ENCODE results near the gene PRMT2.
"Not testable (repeated sequence)": the region's sequence is repeated elsewhere in the genome, so short reads cannot be mapped to it uniquely, and the experiment has no call there.

PRMT2 gene

DNA sequence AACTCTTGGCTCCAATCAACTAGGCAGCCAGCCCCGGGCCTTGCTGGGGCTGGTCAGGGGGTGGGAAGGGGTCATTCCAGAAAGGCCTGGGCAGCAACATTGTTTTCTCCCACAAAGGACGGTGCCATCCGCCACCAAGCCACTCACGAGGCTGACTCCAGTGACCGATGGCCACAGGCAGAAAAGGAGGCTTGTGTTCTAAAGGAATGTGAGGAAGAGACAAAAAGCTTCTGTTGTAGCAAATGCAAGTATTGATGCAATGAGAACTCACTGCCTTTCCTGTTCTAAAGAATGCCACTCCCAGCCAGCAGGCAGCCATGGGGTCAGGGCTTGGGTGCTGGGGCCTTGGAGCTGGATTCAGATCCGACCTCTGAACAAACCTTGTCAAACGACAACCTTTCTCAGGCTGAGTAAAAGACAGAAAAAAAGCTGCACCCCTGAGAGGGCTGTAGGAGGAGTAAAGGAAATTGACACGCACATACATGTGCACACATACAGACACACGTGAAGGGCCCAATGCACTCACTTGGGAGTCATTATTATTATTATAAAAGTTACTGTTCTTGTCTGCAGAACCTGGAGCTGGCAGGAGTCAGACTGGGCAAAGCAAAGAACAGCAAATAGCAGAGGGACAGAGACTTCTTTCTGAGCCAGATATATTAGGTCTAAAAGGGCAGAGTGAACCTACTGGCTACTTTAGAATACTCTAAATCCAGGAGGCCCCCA lies 13.9 kb upstream of the PRMT2 start:
- no peak overlapping the region; the same call in 1 of the 2 replicates for H3K27ac ChIP-seq
- no peak for TF ChIP-seq FOXP2 (optimal IDR thresholded peaks at IDR 0.05; ENCODE audit: control extremely low read depth, extremely low read length, insufficient read depth)
- no peak for TF ChIP-seq EZH2 (IDR thresholded peaks at IDR 0.05)
- no peak for TF ChIP-seq POLR2AphosphoS5 (IDR thresholded peaks at IDR 0.05; ENCODE audit: borderline replicate concordance, low read depth, low read length)
- peaks cover 3% of the 10 kb centered on the region; the same call in 1 of the 2 replicates for H3K9me3 ChIP-seq (ENCODE audit: low read depth, low read length)
- no peak overlapping the region for H3K9ac ChIP-seq (ENCODE audit: insufficient read length)
- H3K36me3 ChIP-seq (ENCODE audit: insufficient read depth, low read length): no peaks in the 10 kb centered on the region
- no peak overlapping the region for H3K4me3 ChIP-seq
- no peak for DNase-seq (ENCODE audit: low read depth, low spot score)

DNA sequence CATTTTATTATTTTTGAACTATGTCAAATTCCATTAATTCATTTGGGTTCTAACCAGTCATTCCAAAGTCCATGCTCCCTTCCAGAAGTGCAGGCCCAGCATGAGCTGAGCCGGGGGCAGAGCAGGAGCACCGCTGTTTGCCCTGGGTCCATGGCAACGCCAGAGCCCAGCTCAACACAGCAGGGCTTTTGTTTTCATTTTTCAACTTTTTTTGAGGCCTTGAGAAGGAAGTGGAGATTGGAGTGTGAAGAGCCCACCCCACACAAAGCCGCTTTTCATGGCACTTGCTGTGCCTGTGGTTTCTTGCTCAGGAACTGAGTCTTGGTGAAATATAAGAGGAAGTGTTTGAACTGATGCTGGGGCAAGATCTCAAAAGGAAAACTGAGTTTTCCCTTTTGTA lies 13.2 kb upstream of the PRMT2 start:
- Histone ChIP-seq H3K4me3 (no peak overlapping the region), H3K9me3 (ENCODE audit: low read depth, low read length) (peaks cover 3% of the 10 kb centered on the region; the same call in 1 of the 2 replicates), H3K36me3 (ENCODE audit: insufficient read depth, low read length) (no peaks in the 10 kb centered on the region), H3K9ac (ENCODE audit: insufficient read length) (no peak overlapping the region), H3K27ac (peak overlapping the region; percentile 32; the same call in 1 of the 2 replicates)
- DNase-seq (ENCODE audit: low read depth, low spot score): no peak
- TF ChIP-seq POLR2AphosphoS5 (IDR thresholded peaks at IDR 0.05; ENCODE audit: borderline replicate concordance, low read depth, low read length): no peak
- no peak for TF ChIP-seq FOXP2 (optimal IDR thresholded peaks at IDR 0.05; ENCODE audit: control extremely low read depth, extremely low read length, insufficient read depth)
- TF ChIP-seq EZH2 (IDR thresholded peaks at IDR 0.05): no peak

DNA sequence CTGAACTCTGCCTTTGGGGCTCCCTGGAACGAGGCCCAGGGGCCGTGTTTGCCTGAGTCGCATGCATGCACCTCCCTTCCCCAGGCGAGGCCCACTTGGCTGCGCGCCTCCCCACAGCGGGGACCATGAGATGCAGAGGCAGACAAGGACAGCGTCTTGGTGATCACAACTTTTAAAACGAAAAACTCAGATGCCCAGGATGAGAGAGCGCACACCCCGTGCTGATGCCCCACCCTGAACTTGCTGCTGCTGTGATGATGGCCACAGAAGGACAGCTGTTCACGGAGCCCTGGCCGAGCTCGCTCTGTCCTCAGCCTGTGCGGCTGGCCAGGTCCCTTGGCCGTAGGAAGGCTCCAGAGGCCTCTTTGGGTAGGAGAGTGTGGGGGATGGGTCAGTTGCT lies 11.4 kb upstream of the PRMT2 start:
- H3K27ac ChIP-seq: no peak overlapping the region
- no peak overlapping the region for H3K4me3 ChIP-seq
- DNase-seq (ENCODE audit: low read depth, low spot score): no peak
- H3K36me3 ChIP-seq (ENCODE audit: insufficient read depth, low read length): no peaks in the 10 kb centered on the region
- TF ChIP-seq FOXP2 (optimal IDR thresholded peaks at IDR 0.05; ENCODE audit: control extremely low read depth, extremely low read length, insufficient read depth) (no peak), EZH2 (IDR thresholded peaks at IDR 0.05) (no peak), POLR2AphosphoS5 (IDR thresholded peaks at IDR 0.05; ENCODE audit: borderline replicate concordance, low read depth, low read length) (no peak)
- H3K9me3 ChIP-seq (ENCODE audit: low read depth, low read length): peaks cover 3% of the 10 kb centered on the region; the same call in 1 of the 2 replicates
- H3K9ac ChIP-seq (ENCODE audit: insufficient read length): no peak overlapping the region

DNA sequence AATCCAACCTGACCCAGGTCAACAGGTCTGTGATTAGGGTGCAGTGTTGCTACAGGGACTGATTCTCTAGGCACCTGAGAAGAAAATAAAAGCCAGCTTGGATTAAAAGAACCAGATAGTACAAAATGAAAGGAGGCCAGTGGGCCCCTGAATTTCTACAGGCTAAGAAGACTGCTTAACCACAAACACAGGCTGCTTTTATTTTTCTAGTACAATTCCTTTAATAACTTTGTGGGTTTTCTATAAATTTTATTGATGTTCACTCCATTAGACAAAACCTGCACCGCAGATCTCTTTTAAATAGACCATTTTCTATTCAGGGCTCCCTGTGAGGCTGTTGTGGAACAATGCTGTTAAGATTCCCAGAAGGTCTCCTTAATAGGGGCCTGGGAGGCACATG lies 9.7 kb upstream of the PRMT2 start:
- Histone ChIP-seq H3K4me3 (no peak overlapping the region), H3K9ac (ENCODE audit: insufficient read length) (no peak overlapping the region), H3K36me3 (ENCODE audit: insufficient read depth, low read length) (no peaks in the 10 kb centered on the region), H3K9me3 (ENCODE audit: low read depth, low read length) (peaks cover 3% of the 10 kb centered on the region; the same call in 1 of the 2 replicates), H3K27ac (no peak overlapping the region)
- TF ChIP-seq FOXP2 (optimal IDR thresholded peaks at IDR 0.05; ENCODE audit: control extremely low read depth, extremely low read length, insufficient read depth) (no peak), EZH2 (IDR thresholded peaks at IDR 0.05) (no peak), POLR2AphosphoS5 (IDR thresholded peaks at IDR 0.05; ENCODE audit: borderline replicate concordance, low read depth, low read length) (no peak)
- DNase-seq (ENCODE audit: low read depth, low spot score): no peak

DNA sequence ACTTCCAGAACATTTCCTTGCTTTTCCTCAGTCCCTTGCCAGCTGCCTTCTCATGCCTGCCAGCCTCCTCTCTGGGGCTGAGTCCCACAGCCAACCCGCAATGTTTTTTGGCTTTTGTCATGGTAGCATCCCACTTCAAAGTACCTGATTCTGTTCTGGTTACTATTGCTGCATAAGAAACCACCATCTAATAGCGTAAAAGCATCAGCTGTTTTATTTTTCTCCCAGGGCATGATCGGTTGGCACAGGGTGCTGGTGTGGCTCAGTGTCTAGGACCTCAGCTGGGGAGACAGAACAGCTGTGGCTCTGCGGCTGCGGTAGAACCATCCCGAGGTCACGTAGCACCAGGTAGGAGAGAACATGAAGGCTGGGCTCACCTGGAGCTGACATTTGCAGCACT lies 8.9 kb upstream of the PRMT2 start:
- Histone ChIP-seq H3K4me3 (no peak overlapping the region), H3K9me3 (ENCODE audit: low read depth, low read length) (peaks cover 3% of the 10 kb centered on the region; the same call in 1 of the 2 replicates), H3K9ac (ENCODE audit: insufficient read length) (no peak overlapping the region), H3K36me3 (ENCODE audit: insufficient read depth, low read length) (no peaks in the 10 kb centered on the region), H3K27ac (no peak overlapping the region)
- no peak for TF ChIP-seq POLR2AphosphoS5 (IDR thresholded peaks at IDR 0.05; ENCODE audit: borderline replicate concordance, low read depth, low read length)
- no peak for DNase-seq (ENCODE audit: low read depth, low spot score)

DNA sequence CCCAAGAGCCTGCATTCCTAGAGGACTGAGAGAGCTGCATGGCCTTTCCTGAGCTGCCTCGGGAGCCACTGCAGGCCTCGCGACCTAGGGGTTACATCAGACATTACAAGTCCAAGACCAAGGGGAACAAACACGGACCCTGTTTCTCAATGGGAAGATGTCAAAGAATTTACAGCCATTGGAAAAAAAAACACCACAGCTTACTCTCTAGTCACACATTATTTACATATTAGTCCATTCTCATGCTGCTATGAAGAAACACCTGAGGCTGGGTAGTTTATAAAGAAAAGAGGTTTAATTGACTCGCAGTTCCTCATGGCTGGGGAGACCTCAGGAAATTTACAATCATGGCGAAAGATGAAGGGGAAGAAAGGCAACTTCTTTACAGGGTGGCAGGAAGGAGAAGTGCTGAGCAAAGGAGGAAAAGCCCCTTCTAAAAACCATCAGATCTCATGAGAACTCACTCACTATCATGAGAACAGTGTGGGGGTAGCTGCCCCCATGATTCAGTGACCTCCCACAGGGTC lies 8.4 kb upstream of the PRMT2 start:
- DNase-seq (ENCODE audit: low read depth, low spot score): no peak
- Histone ChIP-seq H3K27ac (no peak overlapping the region), H3K9me3 (ENCODE audit: low read depth, low read length) (peaks cover 3% of the 10 kb centered on the region; the same call in 1 of the 2 replicates), H3K9ac (ENCODE audit: insufficient read length) (no peak overlapping the region), H3K4me3 (no peak overlapping the region), H3K36me3 (ENCODE audit: insufficient read depth, low read length) (no peaks in the 10 kb centered on the region)
- TF ChIP-seq POLR2AphosphoS5 (IDR thresholded peaks at IDR 0.05; ENCODE audit: borderline replicate concordance, low read depth, low read length) (no peak), EZH2 (IDR thresholded peaks at IDR 0.05) (no peak), FOXP2 (optimal IDR thresholded peaks at IDR 0.05; ENCODE audit: control extremely low read depth, extremely low read length, insufficient read depth) (no peak)

DNA sequence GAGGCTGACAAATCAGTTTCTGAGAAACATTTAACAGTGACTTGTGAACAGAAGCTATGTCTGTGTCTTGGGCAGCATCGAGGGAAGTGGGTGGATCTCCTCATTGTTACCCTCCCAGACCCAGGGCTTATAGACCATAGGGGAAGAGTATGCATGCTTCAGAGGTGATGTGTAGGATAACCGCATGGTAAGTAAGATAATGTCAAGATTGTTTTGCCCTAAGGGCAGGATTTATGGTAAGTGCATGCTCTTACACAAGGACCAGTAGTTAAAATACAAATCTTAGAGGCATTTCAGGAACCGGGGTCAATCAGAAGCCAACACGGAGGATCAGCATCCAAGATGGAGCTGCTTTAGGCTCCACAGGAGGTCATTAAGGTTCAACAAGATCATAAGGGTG lies 7.7 kb upstream of the PRMT2 start:
- no peak for DNase-seq (ENCODE audit: low read depth, low spot score)
- Histone ChIP-seq H3K9ac (ENCODE audit: insufficient read length) (no peak overlapping the region), H3K9me3 (ENCODE audit: low read depth, low read length) (peaks cover 3% of the 10 kb centered on the region; the same call in 1 of the 2 replicates), H3K27ac (no peak overlapping the region), H3K4me3 (no peak overlapping the region), H3K36me3 (ENCODE audit: insufficient read depth, low read length) (no peaks in the 10 kb centered on the region)
- no peak for TF ChIP-seq FOXP2 (optimal IDR thresholded peaks at IDR 0.05; ENCODE audit: control extremely low read depth, extremely low read length, insufficient read depth)
- TF ChIP-seq POLR2AphosphoS5 (IDR thresholded peaks at IDR 0.05; ENCODE audit: borderline replicate concordance, low read depth, low read length): no peak
- no peak for TF ChIP-seq EZH2 (IDR thresholded peaks at IDR 0.05)

DNA sequence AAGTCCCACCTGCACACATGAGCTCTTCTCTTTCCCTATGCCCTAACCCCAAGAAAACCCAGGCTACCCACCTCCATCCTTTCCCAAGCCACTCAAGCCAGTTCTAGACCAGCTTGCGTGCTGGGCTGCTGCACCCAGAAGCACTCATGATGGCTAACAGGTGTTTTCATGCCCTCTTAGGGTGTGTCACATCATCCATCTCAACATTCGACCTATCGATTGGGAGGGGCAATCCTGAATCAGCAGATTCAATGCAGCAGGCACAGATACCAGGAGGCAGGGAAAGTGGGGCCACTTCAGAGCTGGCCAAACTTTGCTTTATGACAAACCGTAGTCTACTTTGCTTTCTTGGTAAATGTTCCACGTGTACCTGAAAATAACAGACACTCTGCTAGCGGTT lies 6.6 kb upstream of the PRMT2 start:
- H3K9ac ChIP-seq (ENCODE audit: insufficient read length): no peak overlapping the region
- no peak overlapping the region for H3K27ac ChIP-seq
- no peak for TF ChIP-seq FOXP2 (optimal IDR thresholded peaks at IDR 0.05; ENCODE audit: control extremely low read depth, extremely low read length, insufficient read depth)
- no peak for TF ChIP-seq EZH2 (IDR thresholded peaks at IDR 0.05)
- no peak for TF ChIP-seq POLR2AphosphoS5 (IDR thresholded peaks at IDR 0.05; ENCODE audit: borderline replicate concordance, low read depth, low read length)
- H3K9me3 ChIP-seq (ENCODE audit: low read depth, low read length): peaks cover 3% of the 10 kb centered on the region; the same call in 1 of the 2 replicates
- no peak for DNase-seq (ENCODE audit: low read depth, low spot score)
- H3K4me3 ChIP-seq: no peak overlapping the region
- H3K36me3 ChIP-seq (ENCODE audit: insufficient read depth, low read length): no peaks in the 10 kb centered on the region

DNA sequence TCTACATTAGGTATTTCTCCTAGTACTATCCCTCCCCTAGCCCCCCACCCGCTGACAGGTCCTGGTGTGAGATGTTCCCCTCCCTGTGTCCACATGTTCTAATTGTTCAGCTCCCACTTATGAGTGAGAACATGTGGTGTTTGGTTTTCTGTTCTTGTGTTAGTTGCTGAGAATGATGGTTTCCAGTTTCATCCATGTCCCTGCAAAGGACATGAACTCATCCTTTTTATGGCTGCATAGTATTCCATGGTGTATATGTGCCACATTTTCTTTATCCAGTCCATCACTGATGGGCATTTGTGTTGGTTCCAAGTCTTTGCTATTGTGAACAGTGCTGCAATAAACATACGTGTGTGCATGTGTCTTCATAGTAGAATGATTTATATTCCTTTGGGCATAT lies 4.6 kb upstream of the PRMT2 start:
- DNase-seq (ENCODE audit: low read depth, low spot score); H3K9ac ChIP-seq (ENCODE audit: insufficient read length); H3K9me3 ChIP-seq (ENCODE audit: low read depth, low read length); H3K4me3 ChIP-seq; H3K27ac ChIP-seq; H3K36me3 ChIP-seq (ENCODE audit: insufficient read depth, low read length): not testable (repeated sequence)

Data from SK-N-MC (cell line).